HL-60/S4 treated with retinoic acid at 250 ng/mL for 4 days and 3 days (cell line): Measurements from ENCODE around the gene TRIM52.

ENCODE experiments used
- in situ Hi-C: fragments of 300-500 bp; cut with MboI; formaldehyde crosslinking; loops from 2 replicates; pipeline ENCODE4 v1.7.0; 2022; ENCODE audit warnings: low sequenced_read_pairs

TRIM52 gene

DNA sequence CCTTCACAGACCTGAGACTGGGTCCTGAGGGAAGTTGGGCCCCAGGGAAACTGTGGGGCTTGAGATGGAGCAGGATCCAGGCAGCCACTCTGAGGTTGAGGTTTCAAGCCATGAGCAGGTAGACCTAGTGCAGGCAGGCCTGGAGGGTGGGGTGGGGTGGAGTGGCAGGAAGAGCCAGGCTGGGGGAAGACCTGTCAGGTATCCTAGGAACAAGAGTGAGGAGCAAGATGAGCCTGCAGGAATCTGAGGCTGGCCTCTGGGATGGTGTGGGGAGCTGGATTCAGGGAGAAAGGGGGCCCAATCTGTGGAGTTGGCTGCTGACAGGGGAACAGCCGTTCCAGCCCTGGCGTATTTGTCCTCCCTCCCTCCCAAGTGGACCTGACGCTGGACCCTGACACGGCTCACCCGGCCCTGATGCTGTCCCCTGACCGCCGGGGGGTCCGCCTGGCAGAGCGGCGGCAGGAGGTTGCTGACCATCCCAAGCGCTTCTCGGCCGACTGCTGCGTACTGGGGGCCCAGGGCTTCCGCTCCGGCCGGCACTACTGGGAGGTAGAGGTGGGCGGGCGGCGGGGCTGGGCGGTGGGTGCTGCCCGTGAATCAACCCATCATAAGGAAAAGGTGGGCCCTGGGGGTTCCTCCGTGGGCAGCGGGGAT lies 27.0 kb downstream of the TRIM52 start:
- in situ Hi-C loops = no loop called here

GRCh38 chr5:181233088-181233800 lies 27.7 kb downstream of the TRIM52 start:
- in situ Hi-C loops = no loop called here

DNA sequence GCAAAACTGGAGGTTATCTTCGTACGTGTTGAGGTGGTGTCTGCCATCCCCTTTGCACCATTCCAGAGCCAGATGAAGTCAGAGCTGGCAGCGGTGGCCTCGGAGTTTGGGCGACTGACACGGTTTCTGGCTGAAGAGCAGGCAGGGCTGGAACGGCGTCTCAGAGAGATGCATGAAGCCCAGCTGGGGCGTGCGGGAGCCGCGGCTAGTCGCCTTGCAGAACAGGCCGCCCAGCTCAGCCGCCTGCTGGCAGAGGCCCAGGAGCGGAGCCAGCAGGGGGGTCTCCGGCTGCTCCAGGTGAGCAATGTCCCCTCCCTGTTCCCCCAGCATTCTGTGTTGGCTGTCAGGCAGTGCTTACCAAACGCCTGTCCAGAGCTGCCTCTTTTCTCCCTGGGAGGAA lies 28.4 kb downstream of the TRIM52 start:
- in situ Hi-C loops = no loop called here

- in situ Hi-C loops = no loop called here
These were observed 29.5 kb downstream of the TRIM52 start for GRCh38 chr5:181231432-181231831.

- in situ Hi-C loops = no loop called here
These were observed 30.4 kb downstream of the TRIM52 start for GRCh38 chr5:181230551-181230950.

GRCh38 chr5:181229996-181230395 lies 30.9 kb downstream of the TRIM52 start:
- in situ Hi-C loops = no loop called here

DNA sequence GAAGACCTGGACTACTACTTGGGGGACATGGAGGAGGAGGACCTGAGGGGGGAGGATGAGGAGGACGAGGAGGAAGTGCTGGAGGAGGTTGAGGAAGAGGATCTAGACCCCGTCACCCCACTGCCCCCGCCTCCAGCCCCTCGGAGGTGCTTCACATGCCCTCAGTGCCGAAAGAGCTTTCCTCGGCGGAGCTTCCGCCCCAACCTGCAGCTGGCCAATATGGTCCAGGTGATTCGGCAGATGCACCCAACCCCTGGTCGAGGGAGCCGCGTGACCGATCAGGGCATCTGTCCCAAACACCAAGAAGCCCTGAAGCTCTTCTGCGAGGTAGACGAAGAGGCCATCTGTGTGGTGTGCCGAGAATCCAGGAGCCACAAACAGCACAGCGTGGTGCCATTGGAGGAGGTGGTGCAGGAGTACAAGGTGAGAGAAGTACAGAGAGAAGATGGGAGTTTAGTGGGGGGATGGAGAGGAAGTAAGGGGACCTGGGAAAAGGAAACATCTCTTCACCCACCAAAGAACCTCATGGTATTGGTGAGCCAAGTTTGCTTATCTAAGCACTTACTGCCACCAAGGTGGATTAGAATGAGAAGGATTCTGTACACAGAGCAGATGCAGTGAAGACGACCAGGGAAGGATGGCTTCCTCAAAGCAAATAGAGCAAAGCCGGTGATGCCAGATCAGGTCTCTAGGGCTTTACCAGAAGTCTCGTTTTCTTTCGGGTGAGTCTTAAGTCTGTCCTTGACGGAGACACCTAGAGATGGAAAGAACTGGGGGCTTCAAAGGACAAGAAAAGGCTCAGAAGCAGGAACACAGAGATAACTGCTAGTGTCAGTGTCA lies 36.3 kb downstream of the TRIM52 start:
- in situ Hi-C loops = no loop called here

DNA sequence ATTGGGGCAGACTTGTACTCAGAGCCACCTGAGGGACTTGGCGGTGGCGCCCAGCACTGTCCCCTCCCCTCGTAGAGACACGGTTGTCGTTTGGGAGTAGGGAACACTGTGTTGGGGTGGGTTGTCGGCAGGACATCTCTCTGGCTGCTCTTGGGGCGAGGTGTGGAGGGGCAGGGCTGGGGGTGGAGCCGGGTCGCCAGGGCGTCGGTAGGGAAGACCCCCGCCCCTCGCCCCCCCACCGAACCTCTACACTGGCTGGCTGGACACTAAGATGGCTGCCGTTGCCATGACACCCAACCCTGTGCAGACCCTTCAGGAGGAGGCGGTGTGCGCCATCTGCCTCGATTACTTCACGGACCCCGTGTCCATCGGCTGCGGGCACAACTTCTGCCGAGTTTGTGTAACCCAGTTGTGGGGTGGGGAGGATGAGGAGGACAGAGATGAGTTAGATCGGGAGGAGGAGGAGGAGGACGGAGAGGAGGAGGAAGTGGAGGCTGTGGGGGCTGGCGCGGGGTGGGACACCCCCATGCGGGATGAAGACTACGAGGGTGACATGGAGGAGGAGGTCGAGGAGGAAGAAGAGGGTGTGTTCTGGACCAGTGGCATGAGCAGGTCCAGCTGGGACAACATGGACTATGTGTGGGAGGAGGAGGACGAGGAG lies 37.1 kb downstream of the TRIM52 start:
- in situ Hi-C loops = no loop called here

GRCh38 chr5:181223058-181223728 lies 37.8 kb downstream of the TRIM52 start, which contains the start of gene TRIM41:
TRIM41 (plus strand) TSS chr5:181223281; CDS start chr5:181224000, 719 bp downstream.
- in situ Hi-C loops = no loop called here

DNA sequence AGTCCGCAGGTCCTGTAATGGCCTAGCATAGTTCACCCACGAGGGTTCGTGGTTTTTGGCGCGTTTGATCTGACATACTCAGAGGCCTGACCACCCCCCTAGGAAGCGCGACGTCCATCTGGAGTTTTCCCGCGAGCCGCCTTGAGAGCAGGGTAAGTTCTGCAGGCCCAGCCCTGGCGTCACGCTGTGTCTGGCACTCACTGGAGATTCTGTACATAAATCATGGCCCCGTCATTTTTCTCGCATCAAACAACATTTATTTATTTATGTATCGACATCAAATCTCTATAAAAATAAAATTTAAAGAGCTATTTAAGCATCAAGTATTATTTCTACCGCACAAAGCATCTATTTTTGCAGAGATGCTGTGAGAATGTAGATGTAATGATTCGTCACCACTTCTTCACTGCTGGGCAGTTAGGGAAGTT lies 38.3 kb downstream of the TRIM52 start:
- in situ Hi-C loops = no loop called here

GRCh38 chr5:181221792-181222629 lies 38.9 kb downstream of the TRIM52 start:
- in situ Hi-C loops = no loop called here

- in situ Hi-C loops = no loop called here
These were observed 39.7 kb downstream of the TRIM52 start for GRCh38 chr5:181221105-181221791.

- in situ Hi-C loops = no loop called here
These were observed 40.8 kb downstream of the TRIM52 start for GRCh38 chr5:181220178-181220515.

- in situ Hi-C loops = no loop called here
These were observed 41.4 kb downstream of the TRIM52 start for GRCh38 chr5:181219262-181220177.

DNA sequence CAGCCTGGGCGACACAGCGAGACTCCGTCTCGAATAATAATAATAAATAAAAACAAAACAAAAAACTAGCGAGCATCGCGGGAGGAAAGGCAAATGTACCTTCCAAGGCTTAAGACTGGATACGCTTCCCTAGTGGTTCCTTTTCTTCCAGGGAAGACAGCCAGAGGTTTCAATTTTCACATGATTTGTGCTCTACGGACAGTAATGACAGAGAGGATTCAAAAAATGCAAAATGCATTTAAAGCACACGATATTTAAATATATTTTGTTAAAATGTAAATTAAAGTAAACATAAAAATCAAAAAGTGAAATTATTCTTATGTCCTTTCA lies 42.2 kb downstream of the TRIM52 start:
- in situ Hi-C loops = no loop called here

GRCh38 chr5:181217803-181218062 lies 43.2 kb downstream of the TRIM52 start:
- in situ Hi-C loops = no loop called here

- in situ Hi-C loops = no loop called here
These were observed 43.7 kb downstream of the TRIM52 start for GRCh38 chr5:181217111-181217802.
